HEK293 (cell line): Measurements from ENCODE around the gene SLC28A1.
A peak's percentile ranks its signal among the peaks of the same experiment; 100 is the strongest.

Experiments used
- CTCF ChIA-PET: fragments of 350-600 bp; formaldehyde crosslinking; extraction: SDS; loops from one replicate; lab custom pipeline; 2021; ENCODE audit warnings: antibody characterized with exemption; lab: Yijun Ruan, JAX
- POLR2A ChIA-PET: fragments of 300-600 bp; formaldehyde crosslinking; extraction: SDS; loops from one replicate; lab custom pipeline; 2020; ENCODE audit warnings: antibody characterized with exemption, inconsistent platforms; lab: Yijun Ruan, JAX
- H3K27ac ChIP-seq: fragments of 200-500 bp; sonication (Bioruptor generic); 2 replicates; pipeline ENCODE4 v1.5.1; 2014; ENCODE audit warnings: low read depth, low read length, control low read depth, inconsistent platforms; ENCODE audit errors: extremely low read depth
- H3K36me3 ChIP-seq, 2 experiments: fragments of 200-500 bp in 1 of 2; sonication (Bioruptor generic) in 1 of 2; 1 replicate in 1 of 2; 2 replicates in 1 of 2; pipeline ENCODE4 v1.5.1; 2014 to 2017; ENCODE audit warnings: inconsistent platforms in 2 of 2, low read length in 2 of 2; ENCODE audit not compliant: control insufficient read depth in 2 of 2, insufficient read depth in 1 of 2
- H3K4me1 ChIP-seq: fragments of 200-500 bp; sonication (Bioruptor generic); 2 replicates; pipeline ENCODE4 v1.5.1; 2014; ENCODE audit warnings: mild to moderate bottlenecking, low read length, inconsistent platforms; ENCODE audit not compliant: control insufficient read depth, insufficient read depth
- H3K4me3 ChIP-seq: 2 replicates; pipeline ENCODE4 v1.5.1; 2011; ENCODE audit warnings: low read depth, mild to moderate bottlenecking, control low read depth, low read length, moderate library complexity
- H3K9me3 ChIP-seq: fragments of 200-500 bp; sonication (Bioruptor generic); 2 replicates; pipeline ENCODE4 v1.5.1; 2014; ENCODE audit warnings: low read depth, low read length, inconsistent platforms; ENCODE audit not compliant: control insufficient read depth, insufficient read depth
- SCRT1 ChIP-seq: fragments of 450-650 bp; formaldehyde crosslinking; IDR thresholded peaks from 2 replicates; pipeline ENCODE4 v1.5.1; 2016; ENCODE audit warnings: missing biosample characterization, missing genetic modification characterization, borderline replicate concordance
- SP3 ChIP-seq: fragments of 450-650 bp; formaldehyde crosslinking; IDR thresholded peaks from 2 replicates; pipeline ENCODE4 v1.5.1; 2016; ENCODE audit warnings: missing biosample characterization, missing genetic modification characterization
- TRIM28 ChIP-seq: IDR thresholded peaks from 2 replicates; pipeline ENCODE4 v1.6.1; 2011; ENCODE audit warnings: low read length, control low read depth, borderline replicate concordance
- YY2 ChIP-seq: fragments of 450-650 bp; formaldehyde crosslinking; IDR thresholded peaks from 2 replicates; pipeline ENCODE4 v1.5.1; 2016; ENCODE audit warnings: missing biosample characterization, missing genetic modification characterization
- ZBTB20 ChIP-seq: fragments of 450-650 bp; formaldehyde crosslinking; IDR thresholded peaks from 2 replicates; pipeline ENCODE4 v1.5.1; 2016; ENCODE audit warnings: missing biosample characterization, missing genetic modification characterization
- ZBTB8A ChIP-seq: fragments of 450-650 bp; formaldehyde crosslinking; IDR thresholded peaks from 2 replicates; pipeline ENCODE4 v1.5.1; 2016; ENCODE audit warnings: missing biosample characterization, missing genetic modification characterization
- ZNF223 ChIP-seq: fragments of 450-650 bp; formaldehyde crosslinking; IDR thresholded peaks from 2 replicates; pipeline ENCODE4 v1.5.1; 2016; ENCODE audit warnings: missing biosample characterization, missing genetic modification characterization
- ZNF24 ChIP-seq: fragments of 450-650 bp; formaldehyde crosslinking; IDR thresholded peaks from 2 replicates; pipeline ENCODE4 v1.5.1; 2016; ENCODE audit warnings: missing biosample characterization, missing genetic modification characterization
- ZNF274 ChIP-seq, 2 experiments: fragments of 200-500 bp in 1 of 2; fragments of 450-650 bp in 1 of 2; sonication (Bioruptor generic) in 1 of 2; formaldehyde crosslinking in 1 of 2; IDR thresholded peaks; 2 replicates each; pipeline versions ENCODE4 v1.5.1 to v1.6.1; 2014 to 2016; ENCODE audit warnings: borderline replicate concordance in 1 of 2, inconsistent platforms in 1 of 2, low read length in 1 of 2, missing biosample characterization in 1 of 2, missing genetic modification characterization in 1 of 2
- ZNF501 ChIP-seq: fragments of 450-650 bp; formaldehyde crosslinking; IDR thresholded peaks from 2 replicates; pipeline ENCODE4 v1.5.1; 2016; ENCODE audit warnings: missing biosample characterization, missing genetic modification characterization
- ZNF510 ChIP-seq: fragments of 450-650 bp; formaldehyde crosslinking; IDR thresholded peaks from 2 replicates; pipeline ENCODE4 v1.5.1; 2018; ENCODE audit warnings: mild to moderate bottlenecking, missing genetic modification characterization, missing biosample characterization; ENCODE audit not compliant: insufficient replicate concordance
- ZNF529 ChIP-seq: fragments of 450-650 bp; formaldehyde crosslinking; IDR thresholded peaks from 2 replicates; pipeline ENCODE4 v1.5.1; 2017; ENCODE audit warnings: missing genetic modification characterization, missing biosample characterization; ENCODE audit not compliant: insufficient replicate concordance
- ZSCAN16 ChIP-seq: fragments of 450-650 bp; formaldehyde crosslinking; IDR thresholded peaks from 2 replicates; pipeline ENCODE4 v1.5.1; 2016; ENCODE audit warnings: missing biosample characterization, missing genetic modification characterization
- ZXDB ChIP-seq: fragments of 450-650 bp; formaldehyde crosslinking; IDR thresholded peaks from 2 replicates; pipeline ENCODE4 v1.5.1; 2016; ENCODE audit warnings: missing biosample characterization, missing genetic modification characterization
- TF ChIP-seq, protein P1 (sequence below): fragments of 450-650 bp; formaldehyde crosslinking; IDR thresholded peaks from 2 replicates; pipeline ENCODE4 v1.5.1; 2017; ENCODE audit warnings: missing biosample characterization, missing genetic modification characterization
- TF ChIP-seq, protein P2 (sequence below): fragments of 450-650 bp; formaldehyde crosslinking; IDR thresholded peaks from 2 replicates; pipeline ENCODE4 v1.5.1; 2016; ENCODE audit warnings: missing biosample characterization, missing genetic modification characterization
- TF ChIP-seq, protein P3 (sequence below): fragments of 450-650 bp; formaldehyde crosslinking; IDR thresholded peaks from 2 replicates; pipeline ENCODE4 v1.5.1; 2017; ENCODE audit warnings: missing biosample characterization, missing genetic modification characterization
- TF ChIP-seq, protein P4 (sequence below): fragments of 450-650 bp; formaldehyde crosslinking; IDR thresholded peaks from 2 replicates; pipeline ENCODE4 v1.5.1; 2016; ENCODE audit warnings: missing biosample characterization, missing genetic modification characterization
- TF ChIP-seq, protein P5 (sequence below): fragments of 450-650 bp; formaldehyde crosslinking; IDR thresholded peaks from 2 replicates; pipeline ENCODE4 v1.5.1; 2016; ENCODE audit warnings: missing biosample characterization, missing genetic modification characterization

SLC28A1 gene

DNA sequence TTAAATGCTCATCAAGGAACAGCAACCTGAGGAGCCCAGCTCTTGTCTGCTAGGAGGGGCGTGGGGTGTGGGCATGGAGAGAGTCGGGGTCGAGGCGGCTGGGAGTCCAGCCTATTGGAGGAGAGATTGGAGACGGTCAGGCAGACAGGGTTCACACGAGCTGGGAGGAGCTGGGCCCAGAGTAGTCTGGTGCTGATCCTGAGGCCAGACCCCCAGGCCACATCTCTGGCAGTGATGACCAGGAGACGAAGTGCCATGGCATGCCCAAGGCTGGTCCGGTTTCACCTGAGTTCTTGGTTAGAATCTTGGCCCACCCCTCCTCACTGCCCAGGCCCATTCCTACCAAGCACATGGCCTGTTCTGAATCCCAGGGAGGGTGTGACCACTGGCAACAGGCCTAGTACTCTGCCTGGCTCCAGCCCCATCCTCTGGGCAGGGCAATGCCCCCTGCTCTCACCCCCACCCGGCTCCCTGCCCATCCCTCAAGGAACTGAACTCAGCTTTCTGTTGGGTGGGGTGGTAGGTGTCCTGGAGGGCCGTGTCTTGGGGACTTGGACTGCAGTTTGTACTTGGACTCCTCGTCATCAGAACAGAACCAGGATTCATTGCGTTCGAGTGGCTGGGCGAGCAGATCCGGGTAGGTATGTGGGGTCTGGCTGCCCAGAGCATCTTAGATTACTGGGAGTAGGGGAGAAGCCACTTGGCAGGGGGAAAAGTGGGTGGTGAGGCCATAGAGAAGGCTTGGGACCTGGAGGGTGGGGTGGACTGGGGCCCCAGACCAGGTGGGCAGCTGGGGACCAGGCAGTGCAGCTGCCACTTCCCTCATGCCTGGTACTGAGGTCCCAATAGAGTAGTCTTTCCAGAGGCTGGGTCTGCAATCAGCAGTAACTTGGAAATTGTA is 20.8 kb downstream of the SLC28A1 start:
- TF ChIP-seq, protein P1, sequence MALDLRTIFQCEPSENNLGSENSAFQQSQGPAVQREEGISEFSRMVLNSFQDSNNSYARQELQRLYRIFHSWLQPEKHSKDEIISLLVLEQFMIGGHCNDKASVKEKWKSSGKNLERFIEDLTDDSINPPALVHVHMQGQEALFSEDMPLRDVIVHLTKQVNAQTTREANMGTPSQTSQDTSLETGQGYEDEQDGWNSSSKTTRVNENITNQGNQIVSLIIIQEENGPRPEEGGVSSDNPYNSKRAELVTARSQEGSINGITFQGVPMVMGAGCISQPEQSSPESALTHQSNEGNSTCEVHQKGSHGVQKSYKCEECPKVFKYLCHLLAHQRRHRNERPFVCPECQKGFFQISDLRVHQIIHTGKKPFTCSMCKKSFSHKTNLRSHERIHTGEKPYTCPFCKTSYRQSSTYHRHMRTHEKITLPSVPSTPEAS (tag by site-specific recombination) = no peak
- TF ChIP-seq ZBTB20 (tag by site-specific recombination) (no peak), ZNF223 (tag by site-specific recombination) (no peak), ZSCAN16 (tag by site-specific recombination) (no peak), ZNF510 (tag by site-specific recombination) (no peak), ZNF501 (tag by site-specific recombination) (no peak), ZBTB8A (no peak), TRIM28 (no peak), YY2 (tag by site-specific recombination) (no peak), ZNF529 (tag by site-specific recombination) (no peak), ZNF274 (IDR thresholded peaks at IDR 0.05; ENCODE audit: low read length) (no peak), ZNF274 (tag by site-specific recombination; IDR thresholded peaks at IDR 0.05; ENCODE audit: borderline replicate concordance) (no peak), ZXDB (tag by site-specific recombination) (no peak), SCRT1 (tag by site-specific recombination) (no peak), SP3 (no peak)
- TF ChIP-seq, protein P2, sequence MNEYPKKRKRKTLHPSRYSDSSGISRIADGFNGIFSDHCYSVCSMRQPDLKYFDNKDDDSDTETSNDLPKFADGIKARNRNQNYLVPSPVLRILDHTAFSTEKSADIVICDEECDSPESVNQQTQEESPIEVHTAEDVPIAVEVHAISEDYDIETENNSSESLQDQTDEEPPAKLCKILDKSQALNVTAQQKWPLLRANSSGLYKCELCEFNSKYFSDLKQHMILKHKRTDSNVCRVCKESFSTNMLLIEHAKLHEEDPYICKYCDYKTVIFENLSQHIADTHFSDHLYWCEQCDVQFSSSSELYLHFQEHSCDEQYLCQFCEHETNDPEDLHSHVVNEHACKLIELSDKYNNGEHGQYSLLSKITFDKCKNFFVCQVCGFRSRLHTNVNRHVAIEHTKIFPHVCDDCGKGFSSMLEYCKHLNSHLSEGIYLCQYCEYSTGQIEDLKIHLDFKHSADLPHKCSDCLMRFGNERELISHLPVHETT (tag by site-specific recombination) = no peak
- TF ChIP-seq, protein P3, sequence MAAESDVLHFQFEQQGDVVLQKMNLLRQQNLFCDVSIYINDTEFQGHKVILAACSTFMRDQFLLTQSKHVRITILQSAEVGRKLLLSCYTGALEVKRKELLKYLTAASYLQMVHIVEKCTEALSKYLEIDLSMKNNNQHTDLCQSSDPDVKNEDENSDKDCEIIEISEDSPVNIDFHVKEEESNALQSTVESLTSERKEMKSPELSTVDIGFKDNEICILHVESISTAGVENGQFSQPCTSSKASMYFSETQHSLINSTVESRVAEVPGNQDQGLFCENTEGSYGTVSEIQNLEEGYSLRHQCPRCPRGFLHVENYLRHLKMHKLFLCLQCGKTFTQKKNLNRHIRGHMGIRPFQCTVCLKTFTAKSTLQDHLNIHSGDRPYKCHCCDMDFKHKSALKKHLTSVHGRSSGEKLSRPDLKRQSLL (tag by site-specific recombination) = no peak
- TF ChIP-seq, protein P4, sequence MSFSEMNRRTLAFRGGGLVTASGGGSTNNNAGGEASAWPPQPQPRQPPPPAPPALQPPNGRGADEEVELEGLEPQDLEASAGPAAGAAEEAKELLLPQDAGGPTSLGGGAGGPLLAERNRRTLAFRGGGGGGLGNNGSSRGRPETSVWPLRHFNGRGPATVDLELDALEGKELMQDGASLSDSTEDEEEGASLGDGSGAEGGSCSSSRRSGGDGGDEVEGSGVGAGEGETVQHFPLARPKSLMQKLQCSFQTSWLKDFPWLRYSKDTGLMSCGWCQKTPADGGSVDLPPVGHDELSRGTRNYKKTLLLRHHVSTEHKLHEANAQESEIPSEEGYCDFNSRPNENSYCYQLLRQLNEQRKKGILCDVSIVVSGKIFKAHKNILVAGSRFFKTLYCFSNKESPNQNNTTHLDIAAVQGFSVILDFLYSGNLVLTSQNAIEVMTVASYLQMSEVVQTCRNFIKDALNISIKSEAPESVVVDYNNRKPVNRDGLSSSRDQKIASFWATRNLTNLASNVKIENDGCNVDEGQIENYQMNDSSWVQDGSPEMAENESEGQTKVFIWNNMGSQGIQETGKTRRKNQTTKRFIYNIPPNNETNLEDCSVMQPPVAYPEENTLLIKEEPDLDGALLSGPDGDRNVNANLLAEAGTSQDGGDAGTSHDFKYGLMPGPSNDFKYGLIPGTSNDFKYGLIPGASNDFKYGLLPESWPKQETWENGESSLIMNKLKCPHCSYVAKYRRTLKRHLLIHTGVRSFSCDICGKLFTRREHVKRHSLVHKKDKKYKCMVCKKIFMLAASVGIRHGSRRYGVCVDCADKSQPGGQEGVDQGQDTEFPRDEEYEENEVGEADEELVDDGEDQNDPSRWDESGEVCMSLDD (tag by site-specific recombination) = no peak
- ChIA-PET POLR2A (no interaction called here), CTCF (interaction anchor here (0.5 to 0.6 kb wide), 2 partner anchors 48 to 153 kb away, joined by 3 read pairs; no protein-coding TSS in a partner anchor)
- no peak overlapping the region for H3K27ac ChIP-seq
- H3K9me3 ChIP-seq = no peaks in the 10 kb centered on the region
- H3K36me3 ChIP-seq = no peaks in the 10 kb centered on the region
- H3K4me1 ChIP-seq = peaks cover 2% of the 10 kb centered on the region; the same call in 1 of the 2 replicates
- no peak overlapping the region for H3K4me3 ChIP-seq

DNA sequence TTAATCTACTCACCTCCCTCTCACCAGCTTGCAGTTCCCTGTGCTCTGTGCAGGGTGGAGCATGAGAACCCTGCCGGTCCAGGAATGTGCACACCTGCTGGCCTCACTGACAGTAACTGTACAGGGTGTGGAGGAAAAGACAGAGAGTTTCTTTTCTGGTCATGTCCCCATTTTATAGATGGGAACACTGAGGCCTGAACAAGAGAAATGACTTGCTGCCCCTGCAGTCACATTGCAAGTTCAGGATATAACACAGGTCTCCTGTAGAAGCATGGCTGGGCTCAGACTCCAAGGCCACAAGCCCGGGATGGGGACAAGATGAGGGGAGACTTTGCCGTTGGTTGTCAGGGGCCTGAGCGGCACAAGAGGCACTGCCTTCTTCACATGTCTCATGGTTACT is 23.3 kb downstream of the SLC28A1 start:
- ChIA-PET POLR2A (interaction anchor here (0.5 kb wide), 1 partner anchor 95 kb away, joined by 3 read pairs; no protein-coding TSS in a partner anchor), CTCF (interaction anchor here (1.1 to 1.3 kb wide), 3 partner anchors 9 to 62 kb away, joined by 3 to 4 read pairs (median 3); no protein-coding TSS in a partner anchor)
- Histone ChIP-seq H3K4me1 (peaks cover 8% of the 10 kb centered on the region), H3K36me3 (no peaks in the 10 kb centered on the region), H3K4me3 (no peak overlapping the region), H3K9me3 (no peaks in the 10 kb centered on the region), H3K27ac (no peak overlapping the region)
- TF ChIP-seq ZNF24 (tag by site-specific recombination) = 0 out of 2 replicates have a peak, but pooled peaks have one; percentile 20
- TF ChIP-seq, protein P5, sequence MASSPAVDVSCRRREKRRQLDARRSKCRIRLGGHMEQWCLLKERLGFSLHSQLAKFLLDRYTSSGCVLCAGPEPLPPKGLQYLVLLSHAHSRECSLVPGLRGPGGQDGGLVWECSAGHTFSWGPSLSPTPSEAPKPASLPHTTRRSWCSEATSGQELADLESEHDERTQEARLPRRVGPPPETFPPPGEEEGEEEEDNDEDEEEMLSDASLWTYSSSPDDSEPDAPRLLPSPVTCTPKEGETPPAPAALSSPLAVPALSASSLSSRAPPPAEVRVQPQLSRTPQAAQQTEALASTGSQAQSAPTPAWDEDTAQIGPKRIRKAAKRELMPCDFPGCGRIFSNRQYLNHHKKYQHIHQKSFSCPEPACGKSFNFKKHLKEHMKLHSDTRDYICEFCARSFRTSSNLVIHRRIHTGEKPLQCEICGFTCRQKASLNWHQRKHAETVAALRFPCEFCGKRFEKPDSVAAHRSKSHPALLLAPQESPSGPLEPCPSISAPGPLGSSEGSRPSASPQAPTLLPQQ (tag by site-specific recombination) = no peak
